Measurements from ENCODE around the gene DEFB108B. TPM values are rescaled to one million over a fixed set of nuclear protein-coding genes. Genes with fewer than 3 reads are reported as not detected.

Gene DEFB108B, protein sequence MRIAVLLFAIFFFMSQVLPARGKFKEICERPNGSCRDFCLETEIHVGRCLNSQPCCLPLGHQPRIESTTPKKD
- total RNA-seq = not detected in 2 replicates

DNA sequence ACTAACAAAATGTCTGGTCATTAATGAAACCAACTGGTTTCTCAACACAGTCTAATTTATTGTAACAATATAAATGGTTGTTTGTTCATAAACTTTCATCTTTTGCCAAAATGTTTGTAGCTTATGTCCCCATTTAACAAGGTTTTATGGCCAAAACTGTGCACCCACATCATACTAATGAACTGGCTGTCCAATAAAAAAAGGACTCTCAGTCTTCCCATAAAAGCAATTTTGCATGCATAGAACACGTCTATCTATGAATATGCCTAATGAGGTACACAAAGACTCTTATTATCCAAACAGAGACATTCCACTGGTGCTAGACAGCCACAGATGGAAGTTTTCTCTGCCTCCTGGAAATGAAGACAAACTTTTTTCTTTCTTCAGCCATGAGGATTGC lies at the start of gene DEFB108B:
Gene DEFB108B, plus strand, starts transcription at position 390 of the 400 bp plus-strand sequence. Its CDS starts 0 bp downstream, at position 390.

GRCh38 chr11:71878059-71878458 lies 45.1 kb downstream of the DEFB108B start, which contains the start of gene DEFB131B:
DEFB131B (plus strand) TSS chr11:71878453; CDS start chr11:71878453, 0 bp downstream.

Other genes with a start within 250 kb of the DEFB108B start
- not detected in 2 replicates for gene DEFB131B, start 45.3 kb downstream of the DEFB108B start, total RNA-seq
- gene XNDC1N, start 95.4 kb downstream of the DEFB108B start, total RNA-seq = 8.1 and 10.1 TPM in 2 replicates
- 27.4 and 39.6 TPM in 2 replicates for gene RNF121, start 95.8 kb downstream of the DEFB108B start, total RNA-seq
- gene IL18BP, start 165.7 kb downstream of the DEFB108B start, total RNA-seq = 1.9 and 2.0 TPM in 2 replicates
- gene NUMA1, start 247.3 kb downstream of the DEFB108B start, total RNA-seq = 170 and 206 TPM in 2 replicates
- 2.5 and 5.3 TPM in 2 replicates for gene LRRC51, start 247.7 kb downstream of the DEFB108B start, total RNA-seq

Measured in uterine smooth muscle cell (primary cell).